Stimulated activated memory B cell treated with anti-CD40 and anti-IgM and Interleukin-4, amounts not matched to agents 10 μg/mL and 1 μg/mL and 100 μg/mL, for 72 hours (primary cell): ENCODE measurements around the gene PPP4C.
A peak's percentile ranks its signal among the peaks of the same experiment; 100 is the strongest.

Experiments
- ATAC-seq: fragments of 150-1000 bp; cut with Tn5 transposase; 2 replicates; pipeline ENCODE4 v1.10.0; 2021
- H3K27ac Mint-ChIP-seq: one replicate; pipeline ENCODE4 v1.8.0; 2022; ENCODE audit warnings: mild to moderate bottlenecking, mixed read lengths
- H3K27me3 Mint-ChIP-seq: one replicate; pipeline ENCODE4 v1.8.0; 2022; ENCODE audit warnings: mixed read lengths
- H3K36me3 Mint-ChIP-seq: one replicate; pipeline ENCODE4 v1.8.0; 2022; ENCODE audit warnings: mixed read lengths
- H3K4me1 Mint-ChIP-seq: one replicate; pipeline ENCODE4 v1.8.0; 2022; ENCODE audit warnings: mixed read lengths
- H3K4me3 Mint-ChIP-seq: one replicate; pipeline ENCODE4 v1.8.0; 2022; ENCODE audit warnings: mild to moderate bottlenecking, moderate library complexity, mixed read lengths
- H3K9me3 Mint-ChIP-seq: one replicate; pipeline ENCODE4 v1.8.0; 2022; ENCODE audit warnings: mixed read lengths

Gene PPP4C

GRCh38 chr16:30049871-30050270, 25.9 kb upstream of the PPP4C start:
- Mint-ChIP-seq H3K36me3 (no peaks in the 10 kb centered on the region), H3K27ac (no peak overlapping the region), H3K27me3 (peaks cover 32% of the 10 kb centered on the region), H3K4me1 (peaks cover 8% of the 10 kb centered on the region), H3K4me3 (no peak overlapping the region), H3K9me3 (no peaks in the 10 kb centered on the region)
- no peak for ATAC-seq

GRCh38 chr16:30051518-30051917, 24.3 kb upstream of the PPP4C start:
- H3K27me3 Mint-ChIP-seq: peaks cover 18% of the 10 kb centered on the region
- ATAC-seq: no peak
- no peak overlapping the region for H3K27ac Mint-ChIP-seq
- no peak overlapping the region for H3K4me3 Mint-ChIP-seq
- H3K4me1 Mint-ChIP-seq: peaks cover 8% of the 10 kb centered on the region
- H3K36me3 Mint-ChIP-seq: no peaks in the 10 kb centered on the region
- no peaks in the 10 kb centered on the region for H3K9me3 Mint-ChIP-seq

- H3K27ac Mint-ChIP-seq: peak overlapping the region; percentile 51
- no peaks in the 10 kb centered on the region for H3K36me3 Mint-ChIP-seq
- no peaks in the 10 kb centered on the region for H3K9me3 Mint-ChIP-seq
- peaks cover 8% of the 10 kb centered on the region for H3K4me1 Mint-ChIP-seq
- peak overlapping the region; percentile 88 for H3K4me3 Mint-ChIP-seq
- ATAC-seq: peak; percentile 89
- peaks cover 10% of the 10 kb centered on the region for H3K27me3 Mint-ChIP-seq
Measured at GRCh38 chr16:30052671-30053372, 23.0 kb upstream of the PPP4C start.

GRCh38 chr16:30053376-30054015, 22.3 kb upstream of the PPP4C start:
- H3K27me3 Mint-ChIP-seq: peaks cover 10% of the 10 kb centered on the region

GRCh38 chr16:30054451-30054850, 21.3 kb upstream of the PPP4C start:
- no peak for ATAC-seq
- Mint-ChIP-seq H3K4me1 (peaks cover 8% of the 10 kb centered on the region), H3K36me3 (no peaks in the 10 kb centered on the region), H3K9me3 (no peaks in the 10 kb centered on the region), H3K27me3 (peaks cover 10% of the 10 kb centered on the region), H3K4me3 (no peak overlapping the region), H3K27ac (no peak overlapping the region)

More at GRCh38 chr16:30053376-30054015, 22.3 kb upstream of the PPP4C start:
- Mint-ChIP-seq H3K4me3 (peak overlapping the region; percentile 88), H3K9me3 (no peaks in the 10 kb centered on the region), H3K4me1 (peaks cover 8% of the 10 kb centered on the region), H3K36me3 (no peaks in the 10 kb centered on the region), H3K27ac (peak overlapping the region; percentile 51)
- peak; percentile 14 for ATAC-seq

- no peaks in the 10 kb centered on the region for H3K9me3 Mint-ChIP-seq
- H3K4me3 Mint-ChIP-seq: peak overlapping the region; percentile 5
- H3K4me1 Mint-ChIP-seq: peaks cover 8% of the 10 kb centered on the region
- no peaks in the 10 kb centered on the region for H3K36me3 Mint-ChIP-seq
- peaks cover 10% of the 10 kb centered on the region for H3K27me3 Mint-ChIP-seq
- H3K27ac Mint-ChIP-seq: no peak overlapping the region
- no peak for ATAC-seq
Measured at GRCh38 chr16:30054959-30055553, 20.7 kb upstream of the PPP4C start.

- Mint-ChIP-seq H3K9me3 (no peaks in the 10 kb centered on the region), H3K4me3 (no peak overlapping the region), H3K27ac (no peak overlapping the region), H3K27me3 (no peaks in the 10 kb centered on the region), H3K36me3 (no peaks in the 10 kb centered on the region), H3K4me1 (peaks cover 12% of the 10 kb centered on the region)
- ATAC-seq: no peak
Measured at GRCh38 chr16:30060346-30060745, 15.4 kb upstream of the PPP4C start.

GRCh38 chr16:30060836-30061554, 14.8 kb upstream of the PPP4C start:
- H3K4me1 Mint-ChIP-seq: peaks cover 12% of the 10 kb centered on the region
- H3K4me3 Mint-ChIP-seq: no peak overlapping the region
- H3K36me3 Mint-ChIP-seq: no peaks in the 10 kb centered on the region
- no peak overlapping the region for H3K27ac Mint-ChIP-seq
- no peak for ATAC-seq
- H3K27me3 Mint-ChIP-seq: no peaks in the 10 kb centered on the region
- no peaks in the 10 kb centered on the region for H3K9me3 Mint-ChIP-seq

- Mint-ChIP-seq H3K27ac (peak overlapping the region; percentile 99), H3K27me3 (no peaks in the 10 kb centered on the region), H3K4me1 (peaks cover 30% of the 10 kb centered on the region), H3K36me3 (peaks cover 19% of the 10 kb centered on the region), H3K4me3 (peak overlapping the region; percentile 99), H3K9me3 (no peaks in the 10 kb centered on the region)
- no peak for ATAC-seq
Measured at GRCh38 chr16:30063278-30063892, 12.4 kb upstream of the PPP4C start.

- peaks cover 26% of the 10 kb centered on the region for H3K36me3 Mint-ChIP-seq
- no peaks in the 10 kb centered on the region for H3K27me3 Mint-ChIP-seq
- ATAC-seq: peak; percentile 61
- peak overlapping the region; percentile 99 for H3K4me3 Mint-ChIP-seq
- peaks cover 34% of the 10 kb centered on the region for H3K4me1 Mint-ChIP-seq
- H3K27ac Mint-ChIP-seq: peak overlapping the region; percentile 99
- no peaks in the 10 kb centered on the region for H3K9me3 Mint-ChIP-seq
Measured at GRCh38 chr16:30063893-30064728, 11.7 kb upstream of the PPP4C start.

GRCh38 chr16:30064729-30065101, 11.1 kb upstream of the PPP4C start:
- no peaks in the 10 kb centered on the region for H3K9me3 Mint-ChIP-seq
- no peaks in the 10 kb centered on the region for H3K27me3 Mint-ChIP-seq
- peak overlapping the region; percentile 99 for H3K27ac Mint-ChIP-seq
- peak overlapping the region; percentile 99 for H3K4me3 Mint-ChIP-seq
- H3K36me3 Mint-ChIP-seq: peaks cover 32% of the 10 kb centered on the region
- H3K4me1 Mint-ChIP-seq: peaks cover 39% of the 10 kb centered on the region
- ATAC-seq: peak; percentile 2

- Mint-ChIP-seq H3K36me3 (peaks cover 38% of the 10 kb centered on the region), H3K4me1 (peaks cover 45% of the 10 kb centered on the region)
Measured at GRCh38 chr16:30065102-30065942, 10.5 kb upstream of the PPP4C start, which contains the start of gene ALDOA. TSS of gene ALDOA (plus strand) at chr16:30065760. CDS start at chr16:30066898, 1,138 bp downstream.

GRCh38 chr16:30065943-30066760, 9.6 kb upstream of the PPP4C start:
- Mint-ChIP-seq H3K27ac (peak overlapping the region; percentile 99), H3K9me3 (no peaks in the 10 kb centered on the region), H3K4me1 (peaks cover 47% of the 10 kb centered on the region), H3K4me3 (peak overlapping the region; percentile 99), H3K36me3 (peaks cover 40% of the 10 kb centered on the region), H3K27me3 (no peaks in the 10 kb centered on the region)
- peak; percentile 0 for ATAC-seq

More at GRCh38 chr16:30065102-30065942, 10.5 kb upstream of the PPP4C start, which contains the start of gene ALDOA:
- Mint-ChIP-seq H3K4me3 (peak within 1 kb of the TSS; percentile 99), H3K27me3 (no peaks in the 10 kb centered on the region), H3K9me3 (no peaks in the 10 kb centered on the region), H3K27ac (peak within 1 kb of the TSS; percentile 99)
- peak; percentile 95 for ATAC-seq
